ENCODE results near the gene CD82. TPM values are rescaled to one million over a fixed set of nuclear protein-coding genes. Genes with fewer than 3 reads are reported as not detected.

Gene CD82
- total RNA-seq, 1 donor from 2014 or later, result 35.5 TPM

DNA sequence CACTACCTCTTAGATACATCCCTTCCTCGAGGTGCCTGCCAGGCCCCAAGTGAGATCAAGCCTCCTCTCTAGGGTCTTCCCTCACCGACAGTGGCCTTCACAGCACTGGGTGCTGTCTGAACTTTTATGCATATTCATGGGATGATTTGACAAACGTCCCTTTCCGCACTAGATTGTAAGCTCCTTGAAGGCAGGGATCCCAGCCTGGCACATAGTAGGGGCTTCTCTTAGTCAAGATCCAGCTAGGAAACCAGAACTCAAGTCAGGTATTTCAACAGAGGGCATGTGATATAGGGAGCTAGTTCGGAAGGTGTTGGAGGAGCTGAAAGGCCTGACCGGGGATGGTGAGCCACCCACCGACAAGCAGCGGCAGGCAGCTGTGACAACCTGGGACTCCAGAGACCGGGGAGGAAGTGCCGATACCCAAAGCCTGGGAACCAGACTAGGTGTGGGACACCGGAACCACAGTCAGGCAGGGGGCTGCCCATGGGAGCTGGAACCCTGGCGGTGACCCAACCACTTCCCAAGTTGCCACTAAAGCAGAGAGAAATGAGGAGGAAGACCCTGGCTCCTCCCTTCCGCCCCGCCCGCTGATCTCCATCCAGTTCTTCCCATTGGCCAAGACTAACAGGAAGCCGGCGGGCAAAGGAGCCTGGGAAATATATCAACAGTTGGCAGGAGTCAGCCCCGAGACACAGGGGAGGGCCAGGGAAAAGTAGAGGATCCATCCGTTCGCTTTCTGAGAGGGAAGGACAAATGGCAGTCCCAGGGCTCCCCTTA, 39.8 kb upstream of the CD82 start:
- H3K27me3 ChIP-seq (ENCODE audit: control insufficient read depth in 3 of 3, insufficient read depth in 3 of 3, low read length in 3 of 3), result peaks cover 0 to 8% (median 4%) of the 10 kb centered on the region in 3 donors
- no peak overlapping the region for H3K4me3 ChIP-seq (ENCODE audit: low read length in 3 of 3)
- H3K9ac ChIP-seq (ENCODE audit: low read depth in 1 of 3, low read length in 3 of 3), result no peak overlapping the region
- H3K27ac ChIP-seq (ENCODE audit: low read depth, low read length), result no peak overlapping the region
- H3K4me1 ChIP-seq (ENCODE audit: control insufficient read depth in 3 of 3, insufficient read depth in 3 of 3, low read length in 3 of 3), result peaks cover 0 to 5% (median 4%) of the 10 kb centered on the region in 3 donors
- no peaks in the 10 kb centered on the region for H3K36me3 ChIP-seq (ENCODE audit: control insufficient read depth in 3 of 3, insufficient read depth in 3 of 3, low read length in 3 of 3)
- H3K9me3 ChIP-seq (ENCODE audit: control insufficient read depth in 3 of 3, low read length in 3 of 3), result no peaks in the 10 kb centered on the region

GRCh38 chr11:44526438-44526837, 39.0 kb upstream of the CD82 start:
- H3K36me3 ChIP-seq (ENCODE audit: control insufficient read depth in 3 of 3, insufficient read depth in 3 of 3, low read length in 3 of 3), result no peaks in the 10 kb centered on the region

DNA sequence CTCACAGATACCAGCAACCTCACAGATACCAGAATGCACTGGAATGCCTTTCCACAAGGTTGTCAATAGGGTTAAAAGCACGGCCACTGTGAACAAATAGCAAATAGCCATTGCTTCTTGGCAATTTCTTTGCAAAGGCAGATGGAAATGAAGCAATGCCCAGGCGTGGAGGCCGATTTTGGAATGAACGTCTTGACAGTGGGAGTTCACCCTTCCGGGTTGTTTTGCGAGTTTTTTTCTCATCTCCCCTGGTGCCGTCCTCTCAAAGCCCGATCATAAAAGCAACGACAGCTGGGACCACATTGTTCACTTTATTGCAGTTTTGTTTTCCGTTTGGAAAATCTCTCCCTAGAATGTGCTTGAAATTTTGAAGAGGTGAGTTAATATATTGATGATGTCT, 38.0 kb upstream of the CD82 start:
- Histone ChIP-seq H3K27ac (ENCODE audit: low read depth, low read length) (no peak overlapping the region), H3K9me3 (ENCODE audit: control insufficient read depth in 3 of 3, low read length in 3 of 3) (no peaks in the 10 kb centered on the region), H3K9ac (ENCODE audit: low read depth in 1 of 3, low read length in 3 of 3) (no peak overlapping the region), H3K4me1 (ENCODE audit: control insufficient read depth in 3 of 3, insufficient read depth in 3 of 3, low read length in 3 of 3) (peaks cover 0 to 6% (median 5%) of the 10 kb centered on the region in 3 donors), H3K27me3 (ENCODE audit: control insufficient read depth in 3 of 3, insufficient read depth in 3 of 3, low read length in 3 of 3) (peaks cover 0 to 8% (median 0%) of the 10 kb centered on the region in 3 donors), H3K36me3 (ENCODE audit: control insufficient read depth in 3 of 3, insufficient read depth in 3 of 3, low read length in 3 of 3) (no peaks in the 10 kb centered on the region), H3K4me3 (ENCODE audit: low read length in 3 of 3) (no peak overlapping the region)

More at GRCh38 chr11:44526438-44526837, 39.0 kb upstream of the CD82 start:
- Histone ChIP-seq H3K4me3 (ENCODE audit: low read length in 3 of 3) (no peak overlapping the region), H3K9me3 (ENCODE audit: control insufficient read depth in 3 of 3, low read length in 3 of 3) (no peaks in the 10 kb centered on the region), H3K9ac (ENCODE audit: low read depth in 1 of 3, low read length in 3 of 3) (no peak overlapping the region), H3K27me3 (ENCODE audit: control insufficient read depth in 3 of 3, insufficient read depth in 3 of 3, low read length in 3 of 3) (peaks cover 0 to 8% (median 4%) of the 10 kb centered on the region in 3 donors), H3K27ac (ENCODE audit: low read depth, low read length) (no peak overlapping the region), H3K4me1 (ENCODE audit: control insufficient read depth in 3 of 3, insufficient read depth in 3 of 3, low read length in 3 of 3) (peaks cover 0 to 6% (median 5%) of the 10 kb centered on the region in 3 donors)

GRCh38 chr11:44528103-44528502, 37.4 kb upstream of the CD82 start:
- peaks cover 0 to 6% (median 5%) of the 10 kb centered on the region in 3 donors for H3K4me1 ChIP-seq (ENCODE audit: control insufficient read depth in 3 of 3, insufficient read depth in 3 of 3, low read length in 3 of 3)
- H3K9me3 ChIP-seq (ENCODE audit: control insufficient read depth in 3 of 3, low read length in 3 of 3), result no peaks in the 10 kb centered on the region
- H3K36me3 ChIP-seq (ENCODE audit: control insufficient read depth in 3 of 3, insufficient read depth in 3 of 3, low read length in 3 of 3), result no peaks in the 10 kb centered on the region
- peaks cover 0 to 8% (median 0%) of the 10 kb centered on the region in 3 donors for H3K27me3 ChIP-seq (ENCODE audit: control insufficient read depth in 3 of 3, insufficient read depth in 3 of 3, low read length in 3 of 3)
- H3K9ac ChIP-seq (ENCODE audit: low read depth in 1 of 3, low read length in 3 of 3), result no peak overlapping the region
- no peak overlapping the region for H3K4me3 ChIP-seq (ENCODE audit: low read length in 3 of 3)
- H3K27ac ChIP-seq (ENCODE audit: low read depth, low read length), result no peak overlapping the region

DNA sequence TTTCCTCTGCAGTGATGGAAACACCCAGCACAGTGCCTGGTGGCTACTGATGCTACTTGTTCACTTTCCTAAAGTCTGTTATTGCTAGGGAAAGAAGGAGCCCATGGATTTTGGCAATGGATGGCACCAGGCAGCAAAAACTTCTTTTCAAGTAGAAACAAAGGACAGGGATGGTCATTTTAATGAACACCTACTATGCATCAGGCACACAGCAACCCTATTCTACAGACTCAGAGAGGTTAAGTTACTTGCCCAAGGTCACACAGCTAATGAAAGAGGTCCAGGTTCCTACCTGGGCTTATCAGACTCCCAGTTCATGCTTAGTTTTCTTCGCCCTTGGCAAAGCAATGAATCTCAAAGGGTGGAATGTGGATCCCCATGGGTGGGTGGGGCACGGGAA, 36.9 kb upstream of the CD82 start:
- Histone ChIP-seq H3K4me1 (ENCODE audit: control insufficient read depth in 3 of 3, insufficient read depth in 3 of 3, low read length in 3 of 3) (peaks cover 0 to 6% (median 5%) of the 10 kb centered on the region in 3 donors), H3K9me3 (ENCODE audit: control insufficient read depth in 3 of 3, low read length in 3 of 3) (no peaks in the 10 kb centered on the region), H3K9ac (ENCODE audit: low read depth in 1 of 3, low read length in 3 of 3) (no peak overlapping the region), H3K27me3 (ENCODE audit: control insufficient read depth in 3 of 3, insufficient read depth in 3 of 3, low read length in 3 of 3) (peaks cover 0 to 8% (median 0%) of the 10 kb centered on the region in 3 donors), H3K27ac (ENCODE audit: low read depth, low read length) (no peak overlapping the region), H3K36me3 (ENCODE audit: control insufficient read depth in 3 of 3, insufficient read depth in 3 of 3, low read length in 3 of 3) (no peaks in the 10 kb centered on the region), H3K4me3 (ENCODE audit: low read length in 3 of 3) (no peak overlapping the region)

DNA sequence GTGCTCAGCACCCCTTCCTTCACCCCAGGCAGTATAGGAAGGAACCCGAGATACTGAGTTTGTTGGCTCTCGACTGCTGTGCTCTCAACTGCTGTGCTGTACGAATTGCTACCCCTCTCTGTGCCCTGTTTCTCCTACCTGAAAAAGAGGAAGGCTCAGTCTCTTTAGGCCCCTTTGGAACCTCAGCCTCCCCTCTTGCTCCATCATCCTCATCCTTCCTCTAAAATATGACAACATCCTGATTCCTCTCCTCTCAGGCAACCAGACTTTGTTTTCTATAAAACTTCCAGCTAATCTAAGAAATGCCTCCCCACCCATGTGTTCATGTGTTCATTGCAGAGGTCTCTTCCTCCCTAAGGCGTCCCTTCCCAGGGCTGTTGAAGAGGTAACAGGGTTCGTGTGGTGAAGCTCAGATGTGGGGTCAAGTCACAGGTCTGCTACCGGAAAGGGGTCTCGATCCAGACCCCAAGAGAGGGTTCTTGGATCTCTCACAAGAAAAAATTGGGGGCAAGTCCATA, 35.5 kb upstream of the CD82 start:
- no peak overlapping the region for H3K9ac ChIP-seq (ENCODE audit: low read depth in 1 of 3, low read length in 3 of 3)
- peaks cover 0 to 8% (median 0%) of the 10 kb centered on the region in 3 donors for H3K27me3 ChIP-seq (ENCODE audit: control insufficient read depth in 3 of 3, insufficient read depth in 3 of 3, low read length in 3 of 3)
- H3K36me3 ChIP-seq (ENCODE audit: control insufficient read depth in 3 of 3, insufficient read depth in 3 of 3, low read length in 3 of 3), result no peaks in the 10 kb centered on the region
- H3K4me1 ChIP-seq (ENCODE audit: control insufficient read depth in 3 of 3, insufficient read depth in 3 of 3, low read length in 3 of 3), result peaks cover 0 to 4% (median 3%) of the 10 kb centered on the region in 3 donors
- H3K9me3 ChIP-seq (ENCODE audit: control insufficient read depth in 3 of 3, low read length in 3 of 3), result no peaks in the 10 kb centered on the region
- no peak overlapping the region for H3K4me3 ChIP-seq (ENCODE audit: low read length in 3 of 3)
- H3K27ac ChIP-seq (ENCODE audit: low read depth, low read length), result no peak overlapping the region

DNA sequence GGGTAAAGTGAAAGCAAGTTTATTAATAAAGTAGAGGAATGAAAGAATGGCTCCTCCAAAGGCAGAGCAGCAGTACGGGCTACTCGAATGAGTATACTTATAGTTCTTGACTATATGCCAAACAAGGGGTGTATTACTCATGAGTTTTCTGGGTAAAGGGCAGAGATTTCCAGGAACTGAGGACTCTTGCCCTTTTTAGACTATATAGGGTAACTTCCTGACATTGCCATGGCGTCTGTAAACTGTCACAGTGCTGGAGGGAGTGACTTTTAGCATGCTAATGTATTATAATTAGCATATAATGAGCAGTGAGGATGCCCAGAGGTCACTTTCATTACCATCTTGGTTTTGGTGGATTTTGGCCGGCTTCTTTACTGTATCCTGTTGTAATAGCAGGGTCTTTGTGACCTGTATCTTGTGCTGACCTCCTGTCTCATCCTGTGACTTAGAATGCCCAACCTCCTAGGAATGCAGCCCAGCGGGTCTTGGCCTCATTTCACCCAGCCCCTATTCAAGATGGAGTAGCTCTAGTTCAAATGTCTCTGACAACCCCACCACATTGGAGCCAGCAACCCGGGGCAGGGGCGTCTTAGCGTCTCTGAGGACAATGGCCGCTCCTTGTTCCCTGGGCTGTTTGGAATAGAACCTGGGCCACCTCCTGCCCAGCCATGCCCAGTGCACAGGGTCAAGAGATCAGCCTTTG, 34.9 kb upstream of the CD82 start:
- H3K4me3 ChIP-seq (ENCODE audit: low read length in 3 of 3), result no peak overlapping the region
- peaks cover 0 to 10% (median 0%) of the 10 kb centered on the region in 3 donors for H3K27me3 ChIP-seq (ENCODE audit: control insufficient read depth in 3 of 3, insufficient read depth in 3 of 3, low read length in 3 of 3)
- no peak overlapping the region for H3K27ac ChIP-seq (ENCODE audit: low read depth, low read length)
- peaks cover 0 to 2% (median 0%) of the 10 kb centered on the region in 3 donors for H3K4me1 ChIP-seq (ENCODE audit: control insufficient read depth in 3 of 3, insufficient read depth in 3 of 3, low read length in 3 of 3)
- no peaks in the 10 kb centered on the region for H3K36me3 ChIP-seq (ENCODE audit: control insufficient read depth in 3 of 3, insufficient read depth in 3 of 3, low read length in 3 of 3)
- no peaks in the 10 kb centered on the region for H3K9me3 ChIP-seq (ENCODE audit: control insufficient read depth in 3 of 3, low read length in 3 of 3)
- H3K9ac ChIP-seq (ENCODE audit: low read depth in 1 of 3, low read length in 3 of 3), result no peak overlapping the region

DNA sequence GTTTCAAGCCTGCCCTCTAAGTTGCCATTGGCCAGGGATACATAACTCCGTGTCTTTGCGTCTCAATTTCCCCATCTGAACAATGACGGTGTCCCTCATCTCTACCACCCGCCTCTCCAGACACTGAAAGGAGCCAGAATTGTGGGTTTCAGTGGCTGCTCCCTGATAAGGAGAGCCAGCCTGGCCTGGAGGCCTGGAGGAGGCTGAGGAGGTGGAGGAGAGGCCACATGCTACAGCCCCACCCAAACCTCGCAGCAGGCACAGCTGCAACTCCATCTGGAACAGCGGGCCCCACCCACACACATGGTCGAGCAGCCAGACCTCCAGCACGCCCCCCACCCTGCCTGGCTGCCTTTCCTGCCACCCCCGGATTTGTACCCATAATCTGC, 34.4 kb upstream of the CD82 start:
- no peaks in the 10 kb centered on the region for H3K9me3 ChIP-seq (ENCODE audit: control insufficient read depth in 3 of 3, low read length in 3 of 3)
- no peaks in the 10 kb centered on the region for H3K36me3 ChIP-seq (ENCODE audit: control insufficient read depth in 3 of 3, insufficient read depth in 3 of 3, low read length in 3 of 3)
- no peak overlapping the region for H3K27ac ChIP-seq (ENCODE audit: low read depth, low read length)
- H3K9ac ChIP-seq (ENCODE audit: low read depth in 1 of 3, low read length in 3 of 3), result no peak overlapping the region
- H3K4me1 ChIP-seq (ENCODE audit: control insufficient read depth in 3 of 3, insufficient read depth in 3 of 3, low read length in 3 of 3), result peaks cover 0 to 2% (median 0%) of the 10 kb centered on the region in 3 donors
- H3K27me3 ChIP-seq (ENCODE audit: control insufficient read depth in 3 of 3, insufficient read depth in 3 of 3, low read length in 3 of 3), result peaks cover 0 to 10% (median 0%) of the 10 kb centered on the region in 3 donors
- H3K4me3 ChIP-seq (ENCODE audit: low read length in 3 of 3), result no peak overlapping the region

DNA sequence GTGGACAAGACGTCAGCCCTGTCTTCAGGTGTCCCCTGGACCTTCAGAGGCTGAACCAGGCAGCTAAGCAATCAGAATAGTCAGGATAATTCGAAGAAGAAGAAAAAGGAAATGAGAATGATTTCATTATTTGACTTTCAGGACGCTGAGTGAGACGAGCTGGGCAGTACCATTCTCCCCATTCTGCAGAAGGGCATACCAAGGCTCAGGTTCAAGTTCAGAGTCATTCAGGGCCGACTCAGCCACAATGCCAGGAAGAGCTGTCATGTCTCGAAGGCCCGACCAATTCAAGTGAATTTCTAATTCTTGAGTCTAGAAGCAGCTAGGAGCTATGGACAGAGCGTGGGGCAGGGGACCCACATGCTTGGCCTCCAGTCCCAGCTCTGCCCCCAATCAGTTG, 33.8 kb upstream of the CD82 start:
- Histone ChIP-seq H3K4me1 (ENCODE audit: control insufficient read depth in 3 of 3, insufficient read depth in 3 of 3, low read length in 3 of 3) (peaks cover 0 to 2% (median 0%) of the 10 kb centered on the region in 3 donors), H3K27me3 (ENCODE audit: control insufficient read depth in 3 of 3, insufficient read depth in 3 of 3, low read length in 3 of 3) (peaks cover 0 to 6% (median 0%) of the 10 kb centered on the region in 3 donors), H3K4me3 (ENCODE audit: low read length in 3 of 3) (no peak overlapping the region), H3K27ac (ENCODE audit: low read depth, low read length) (no peak overlapping the region), H3K9ac (ENCODE audit: low read depth in 1 of 3, low read length in 3 of 3) (no peak overlapping the region), H3K9me3 (ENCODE audit: control insufficient read depth in 3 of 3, low read length in 3 of 3) (no peaks in the 10 kb centered on the region), H3K36me3 (ENCODE audit: control insufficient read depth in 3 of 3, insufficient read depth in 3 of 3, low read length in 3 of 3) (no peaks in the 10 kb centered on the region)

GRCh38 chr11:44532809-44533208, 32.7 kb upstream of the CD82 start:
- no peak overlapping the region for H3K4me3 ChIP-seq (ENCODE audit: low read length in 3 of 3)
- no peaks in the 10 kb centered on the region for H3K9me3 ChIP-seq (ENCODE audit: control insufficient read depth in 3 of 3, low read length in 3 of 3)
- peaks cover 0 to 2% (median 0%) of the 10 kb centered on the region in 3 donors for H3K4me1 ChIP-seq (ENCODE audit: control insufficient read depth in 3 of 3, insufficient read depth in 3 of 3, low read length in 3 of 3)
- no peaks in the 10 kb centered on the region for H3K36me3 ChIP-seq (ENCODE audit: control insufficient read depth in 3 of 3, insufficient read depth in 3 of 3, low read length in 3 of 3)
- no peak overlapping the region for H3K9ac ChIP-seq (ENCODE audit: low read depth in 1 of 3, low read length in 3 of 3)
- peaks cover 0 to 6% (median 0%) of the 10 kb centered on the region in 3 donors for H3K27me3 ChIP-seq (ENCODE audit: control insufficient read depth in 3 of 3, insufficient read depth in 3 of 3, low read length in 3 of 3)
- H3K27ac ChIP-seq (ENCODE audit: low read depth, low read length), result no peak overlapping the region
